Smooth muscle cell of the brain vasculature (primary cell): ENCODE data around the gene LAX1.
"Not testable (repeated sequence)": the region's sequence is repeated elsewhere in the genome, so short reads cannot be mapped to it uniquely, and the experiment has no call there.

ENCODE experiments used
- DNase-seq: peaks from one replicate; pipeline ENCODE4 v3.0.0-alpha.2; 2012; ENCODE audit warnings: low read depth, low spot score

Gene LAX1

GRCh38 chr1:203765029-203765837 is at the start of gene LAX1:
Gene LAX1, plus strand, starts transcription at chr1:203765183. Its CDS starts 383 bp downstream, at chr1:203765566.
- DNase-seq: no peak

GRCh38 chr1:203717120-203717519 is 47.9 kb upstream of the LAX1 start:
- DNase-seq: no peak

GRCh38 chr1:203720242-203720641 is 44.7 kb upstream of the LAX1 start:
- no peak for DNase-seq

GRCh38 chr1:203722909-203723308 is 42.1 kb upstream of the LAX1 start:
- DNase-seq: no peak

- DNase-seq: no peak
Measured at GRCh38 chr1:203726417-203726867, 38.5 kb upstream of the LAX1 start.

- no peak for DNase-seq
Measured at GRCh38 chr1:203733009-203733863, 31.7 kb upstream of the LAX1 start.

- no peak for DNase-seq
Measured at GRCh38 chr1:203742436-203742835, 22.5 kb upstream of the LAX1 start.

GRCh38 chr1:203743091-203743571 is 21.9 kb upstream of the LAX1 start:
- no peak for DNase-seq

- no peak for DNase-seq
Measured at GRCh38 chr1:203744075-203744972, 20.7 kb upstream of the LAX1 start.

- no peak for DNase-seq
Measured at GRCh38 chr1:203746281-203746680, 18.7 kb upstream of the LAX1 start.

- DNase-seq: no peak
Measured at GRCh38 chr1:203751051-203751450, 13.9 kb upstream of the LAX1 start.

- not testable (repeated sequence) for DNase-seq
Measured at GRCh38 chr1:203751618-203752361, 13.2 kb upstream of the LAX1 start.

- no peak for DNase-seq
Measured at GRCh38 chr1:203754455-203754864, 10.5 kb upstream of the LAX1 start.

- DNase-seq: no peak
Measured at GRCh38 chr1:203756036-203756435, 8.9 kb upstream of the LAX1 start.

- DNase-seq: not testable (repeated sequence)
Measured at GRCh38 chr1:203758749-203759148, 6.2 kb upstream of the LAX1 start.

- no peak for DNase-seq
Measured at GRCh38 chr1:203760506-203760905, 4.5 kb upstream of the LAX1 start.

GRCh38 chr1:203761958-203762357 is 3.0 kb upstream of the LAX1 start:
- not testable (repeated sequence) for DNase-seq

GRCh38 chr1:203763505-203763904 is 1.5 kb upstream of the LAX1 start:
- no peak for DNase-seq

- no peak for DNase-seq
Measured at GRCh38 chr1:203764105-203765028, 616 bp upstream of the LAX1 start.

GRCh38 chr1:203768256-203768655 is 3.3 kb downstream of the LAX1 start:
- no peak for DNase-seq
